ENCODE results near the gene MSANTD2.

GRCh38 chr11:124796312-124796711 is 3.9 kb downstream of the MSANTD2 start:
- TF ChIP-seq ZFX (IDR thresholded peaks at IDR 0.05) = no peak
- TF ChIP-seq CTCF (IDR thresholded peaks at IDR 0.05 in 2 of 3, conservative IDR thresholded peaks at IDR 0.05 in 1 of 3; ENCODE audit: borderline replicate concordance in 1 of 3, insufficient read depth in 1 of 3, low read depth in 2 of 3, low read length in 2 of 3) = no peak
- no peak for TF ChIP-seq POLR2A (IDR thresholded peaks at IDR 0.05; ENCODE audit: borderline replicate concordance, extremely low read depth, insufficient read depth, insufficient read length)
- no peak for TF ChIP-seq SRF (IDR thresholded peaks at IDR 0.05; ENCODE audit: low read depth)
- no peak for TF ChIP-seq CEBPB (IDR thresholded peaks at IDR 0.05; ENCODE audit: low read depth)
- no peak for TF ChIP-seq ZNF274 (IDR thresholded peaks at IDR 0.05; ENCODE audit: low read depth, low read length)
- TF ChIP-seq EZH2phosphoT487 (IDR thresholded peaks at IDR 0.05; ENCODE audit: borderline replicate concordance) = no peak
- TF ChIP-seq, protein P1, sequence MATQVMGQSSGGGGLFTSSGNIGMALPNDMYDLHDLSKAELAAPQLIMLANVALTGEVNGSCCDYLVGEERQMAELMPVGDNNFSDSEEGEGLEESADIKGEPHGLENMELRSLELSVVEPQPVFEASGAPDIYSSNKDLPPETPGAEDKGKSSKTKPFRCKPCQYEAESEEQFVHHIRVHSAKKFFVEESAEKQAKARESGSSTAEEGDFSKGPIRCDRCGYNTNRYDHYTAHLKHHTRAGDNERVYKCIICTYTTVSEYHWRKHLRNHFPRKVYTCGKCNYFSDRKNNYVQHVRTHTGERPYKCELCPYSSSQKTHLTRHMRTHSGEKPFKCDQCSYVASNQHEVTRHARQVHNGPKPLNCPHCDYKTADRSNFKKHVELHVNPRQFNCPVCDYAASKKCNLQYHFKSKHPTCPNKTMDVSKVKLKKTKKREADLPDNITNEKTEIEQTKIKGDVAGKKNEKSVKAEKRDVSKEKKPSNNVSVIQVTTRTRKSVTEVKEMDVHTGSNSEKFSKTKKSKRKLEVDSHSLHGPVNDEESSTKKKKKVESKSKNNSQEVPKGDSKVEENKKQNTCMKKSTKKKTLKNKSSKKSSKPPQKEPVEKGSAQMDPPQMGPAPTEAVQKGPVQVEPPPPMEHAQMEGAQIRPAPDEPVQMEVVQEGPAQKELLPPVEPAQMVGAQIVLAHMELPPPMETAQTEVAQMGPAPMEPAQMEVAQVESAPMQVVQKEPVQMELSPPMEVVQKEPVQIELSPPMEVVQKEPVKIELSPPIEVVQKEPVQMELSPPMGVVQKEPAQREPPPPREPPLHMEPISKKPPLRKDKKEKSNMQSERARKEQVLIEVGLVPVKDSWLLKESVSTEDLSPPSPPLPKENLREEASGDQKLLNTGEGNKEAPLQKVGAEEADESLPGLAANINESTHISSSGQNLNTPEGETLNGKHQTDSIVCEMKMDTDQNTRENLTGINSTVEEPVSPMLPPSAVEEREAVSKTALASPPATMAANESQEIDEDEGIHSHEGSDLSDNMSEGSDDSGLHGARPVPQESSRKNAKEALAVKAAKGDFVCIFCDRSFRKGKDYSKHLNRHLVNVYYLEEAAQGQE (IDR thresholded peaks at IDR 0.05; ENCODE audit: low read depth) = no peak
- TF ChIP-seq POLR2AphosphoS5 (IDR thresholded peaks at IDR 0.05; ENCODE audit: low read depth, low read length) = no peak

Data from HCT116 (cell line).